ENCODE measurements around the gene CFAP20. TPM values are rescaled to one million over a fixed set of nuclear protein-coding genes. Genes with fewer than 3 reads are reported as not detected.
"Not testable (repeated sequence)": the region's sequence is repeated elsewhere in the genome, so short reads cannot be mapped to it uniquely, and the experiment has no call there.

CFAP20 gene
- polyA plus RNA-seq, 1 donor: 48.9 TPM

DNA sequence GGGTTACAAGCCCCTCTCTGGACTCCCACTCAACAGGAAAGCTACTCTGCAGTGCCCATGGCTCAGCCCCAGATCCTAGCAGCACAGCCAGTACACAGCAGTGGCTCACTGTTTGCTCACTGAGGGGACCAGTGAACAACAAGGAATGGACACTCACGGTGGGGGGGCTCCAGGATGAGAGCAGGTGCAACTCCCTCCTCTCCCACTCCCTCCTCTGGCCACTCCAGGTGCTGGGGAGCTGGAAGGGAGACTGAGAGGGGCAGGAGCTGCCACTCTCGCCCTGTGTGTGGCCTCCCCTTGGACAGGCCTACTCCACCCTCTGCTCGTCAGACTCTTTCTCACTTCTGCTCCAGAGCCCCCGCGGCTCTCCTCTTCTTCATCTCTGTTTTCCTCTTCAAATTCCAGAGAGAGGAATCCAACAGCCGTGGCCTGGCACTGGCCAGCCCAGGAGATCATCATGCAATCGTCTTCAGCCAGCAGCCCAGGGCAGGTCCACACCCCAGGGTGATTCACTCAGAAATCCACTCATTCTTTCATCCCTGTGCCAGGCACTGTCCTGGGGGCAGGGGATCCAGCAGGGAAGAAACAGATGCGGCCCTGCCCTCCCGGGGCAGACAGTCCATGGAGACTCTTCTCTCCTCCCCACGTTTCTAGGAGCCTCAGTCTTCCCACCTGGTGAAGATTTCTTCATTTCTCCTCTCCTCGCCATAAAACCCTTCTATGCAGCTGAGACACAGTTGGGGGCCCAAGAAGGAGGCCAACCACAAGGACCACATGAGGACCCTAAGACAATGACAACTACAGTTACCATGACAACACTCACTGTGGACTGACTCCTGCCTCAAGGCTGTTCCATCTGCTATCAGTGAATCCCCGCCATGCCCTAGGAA lies 30.7 kb downstream of the CFAP20 start:
- no peak for DNase-seq (ENCODE audit: low read depth)

- no peak for DNase-seq (ENCODE audit: low read depth)
Observed at GRCh38 chr16:58096249-58096648, 32.9 kb downstream of the CFAP20 start.

DNA sequence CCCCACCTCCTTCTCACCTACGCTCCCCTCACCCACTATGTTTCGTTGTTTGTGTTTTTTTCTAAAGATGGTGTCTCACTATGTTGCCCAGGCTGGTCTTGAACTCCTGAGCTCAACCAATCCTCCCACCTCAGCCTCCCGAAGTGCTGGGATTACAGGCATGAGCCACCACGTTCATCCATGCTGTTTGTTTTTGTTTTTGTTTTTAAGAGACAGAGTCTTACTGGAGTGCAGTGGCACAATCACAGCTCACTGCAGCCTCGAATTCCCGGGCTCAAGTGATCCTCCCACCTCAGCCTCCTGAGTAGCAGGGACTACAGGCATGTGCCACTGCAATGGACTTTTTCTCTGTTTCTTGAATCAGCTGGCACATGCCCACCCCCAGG lies 33.6 kb downstream of the CFAP20 start:
- not testable (repeated sequence) for DNase-seq (ENCODE audit: low read depth)

GRCh38 chr16:58094791-58095574 lies 34.2 kb downstream of the CFAP20 start:
- no peak for DNase-seq (ENCODE audit: low read depth)

DNA sequence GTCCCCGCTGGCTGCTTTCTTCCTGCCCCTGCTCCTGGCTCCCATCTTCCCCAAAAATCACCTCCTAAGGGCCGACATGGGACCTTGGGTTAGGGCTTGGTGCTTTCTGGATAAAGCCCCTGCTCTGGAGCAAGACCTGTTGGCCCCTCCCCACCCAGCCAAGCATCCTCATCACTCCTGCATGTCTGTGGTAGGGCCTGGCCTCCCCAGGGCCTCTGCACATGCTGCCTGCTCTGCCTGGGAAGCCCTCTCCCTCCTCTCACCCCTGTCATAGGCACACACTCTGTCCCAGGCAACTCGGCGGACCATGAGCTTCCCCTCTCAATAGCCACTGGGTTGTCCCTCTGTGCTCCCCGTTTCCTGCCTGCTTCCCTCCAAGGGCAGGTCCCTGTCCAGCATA lies 35.2 kb downstream of the CFAP20 start:
- no peak for DNase-seq (ENCODE audit: low read depth)

DNA sequence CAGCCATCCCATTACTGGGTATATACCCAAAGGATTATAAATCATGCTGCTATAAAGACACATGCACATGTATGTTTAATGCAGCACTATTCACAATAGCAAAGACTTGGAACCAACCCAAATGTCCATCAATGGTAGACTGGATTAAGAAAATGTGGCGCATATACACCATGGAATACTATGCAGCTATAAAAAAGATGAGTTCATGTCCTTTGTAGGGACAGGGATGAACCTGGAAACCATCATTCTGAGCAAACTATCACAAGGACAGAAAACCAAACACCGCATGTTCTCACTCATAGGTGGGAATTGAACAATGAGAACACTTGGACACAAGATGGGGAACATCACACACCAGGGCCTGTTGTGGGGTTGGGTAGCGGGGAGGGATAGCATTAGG lies 38.8 kb downstream of the CFAP20 start:
- DNase-seq (ENCODE audit: low read depth): not testable (repeated sequence)

- DNase-seq (ENCODE audit: low read depth): no peak
Observed at GRCh38 chr16:58088091-58088490, 41.1 kb downstream of the CFAP20 start.

DNA sequence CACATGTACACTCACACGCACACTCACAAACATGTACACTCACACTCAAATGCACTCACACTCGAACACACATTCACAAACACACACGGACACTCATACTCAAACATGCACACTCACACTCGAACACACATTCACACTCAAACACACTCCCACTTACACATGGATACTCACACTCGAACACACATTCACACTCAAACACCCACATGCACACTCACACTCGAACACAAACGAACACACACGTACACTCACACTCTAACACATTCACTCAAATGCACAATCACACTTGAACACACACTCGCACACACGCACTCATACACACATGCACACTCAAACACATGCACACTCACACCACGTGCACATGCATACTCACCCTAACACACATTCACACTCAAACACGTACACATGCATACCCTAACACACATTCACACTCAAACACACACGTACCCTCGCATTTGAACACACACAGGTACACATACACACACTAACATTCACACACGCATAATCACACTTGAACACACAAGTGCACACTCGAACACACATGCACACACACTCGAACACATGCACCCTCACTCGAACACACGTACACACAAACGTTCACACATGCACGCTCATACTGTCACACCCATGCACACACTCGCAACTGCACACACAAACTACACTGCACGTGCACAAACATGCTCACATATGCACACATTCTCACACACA lies 41.8 kb downstream of the CFAP20 start:
- DNase-seq (ENCODE audit: low read depth): no peak

DNA sequence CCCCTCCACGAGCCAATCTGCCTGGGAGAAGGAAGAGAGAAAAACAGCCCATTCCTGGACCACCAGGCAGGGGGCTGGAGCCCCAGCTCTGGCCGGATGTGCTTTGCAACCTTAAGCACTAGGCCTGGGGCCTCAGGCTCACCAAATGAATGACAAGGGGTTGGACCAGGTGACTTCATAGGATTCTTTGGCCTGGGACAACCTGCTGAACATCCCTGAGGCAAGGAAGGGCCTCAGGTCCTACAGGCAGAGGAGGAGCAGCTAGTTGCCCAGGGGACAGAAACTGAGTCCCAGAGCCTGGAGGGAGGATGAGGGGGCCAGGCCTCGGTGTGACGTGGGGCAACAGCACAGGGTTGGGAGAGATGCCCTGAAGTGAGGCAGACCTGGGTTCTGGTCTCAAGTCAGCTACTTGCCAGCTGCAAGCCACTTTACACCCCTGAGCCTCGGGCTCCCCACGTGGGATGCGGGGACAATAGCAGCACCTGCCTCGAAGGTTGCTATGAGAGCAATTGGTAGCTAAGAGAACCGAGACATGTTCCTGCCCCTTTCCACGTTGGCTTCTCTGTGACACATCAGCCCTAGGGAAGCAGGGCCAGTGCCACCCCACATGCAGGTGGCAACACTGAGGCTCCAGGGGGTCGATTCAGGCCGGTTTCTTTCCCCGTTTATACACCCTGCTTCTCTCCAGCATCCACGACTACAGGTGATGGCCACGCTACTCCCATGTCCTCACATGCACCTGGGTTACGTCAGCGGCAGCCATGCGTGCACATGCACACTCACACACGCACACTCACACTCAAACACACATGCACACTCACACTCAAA lies 42.6 kb downstream of the CFAP20 start:
- DNase-seq (ENCODE audit: low read depth): no peak

DNA sequence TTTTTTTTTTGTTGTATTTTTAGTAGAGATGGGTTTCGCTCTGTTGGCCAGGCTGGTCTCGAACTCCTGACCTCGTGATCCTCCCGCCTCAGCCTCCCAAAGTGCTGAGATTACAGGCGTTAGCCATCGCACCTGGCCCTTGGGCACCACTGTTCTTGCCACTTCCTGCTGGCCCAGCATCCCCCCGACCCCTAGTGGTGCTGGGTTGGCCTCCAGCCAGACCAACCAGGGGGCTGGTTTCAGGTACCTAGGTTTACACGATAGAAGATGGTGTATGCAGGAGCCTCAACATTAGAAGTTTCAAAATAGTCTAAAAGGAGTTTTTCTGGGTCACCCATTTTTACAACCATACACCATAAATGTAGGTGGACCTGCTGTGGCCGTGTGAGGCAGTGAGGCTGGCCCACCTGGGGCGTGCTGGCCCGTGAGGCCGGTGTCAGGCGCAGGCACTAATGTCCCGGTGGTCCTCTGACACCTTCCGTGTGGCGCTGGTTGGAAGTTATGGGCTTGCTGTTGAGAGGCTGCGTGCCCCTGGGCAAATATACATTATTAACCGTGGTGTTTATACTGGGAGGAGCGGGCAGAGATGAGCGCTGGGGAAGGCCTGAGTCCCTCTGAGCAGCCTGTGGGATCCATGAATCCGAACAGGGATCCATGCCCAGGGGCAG lies 43.5 kb downstream of the CFAP20 start:
- DNase-seq (ENCODE audit: low read depth): no peak

- DNase-seq (ENCODE audit: low read depth): no peak
Observed at GRCh38 chr16:58085171-58085570, 44.0 kb downstream of the CFAP20 start.

- DNase-seq (ENCODE audit: low read depth): no peak
Observed at GRCh38 chr16:58084635-58085034, 44.5 kb downstream of the CFAP20 start.

- no peak for DNase-seq (ENCODE audit: low read depth)
Observed at GRCh38 chr16:58082381-58082780, 46.8 kb downstream of the CFAP20 start.

DNA sequence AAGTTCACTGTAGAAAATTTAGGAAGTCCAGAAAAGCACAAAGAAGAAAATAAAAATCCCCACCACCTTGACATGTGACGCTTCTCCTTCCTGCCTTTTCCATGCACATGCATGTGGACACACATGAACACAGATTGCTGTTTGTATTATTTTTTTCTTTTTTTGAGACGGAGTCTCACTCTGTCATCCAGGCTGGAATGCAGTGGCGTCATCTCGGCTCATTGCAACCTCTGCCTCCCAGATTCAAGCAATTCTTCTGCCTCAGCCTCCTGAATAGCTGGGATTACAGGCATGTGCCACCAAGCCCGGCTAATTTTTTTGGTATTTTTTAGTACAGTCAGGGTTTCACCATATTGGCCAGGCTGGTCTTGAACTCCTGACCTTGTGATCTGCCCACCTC lies 48.5 kb downstream of the CFAP20 start:
- not testable (repeated sequence) for DNase-seq (ENCODE audit: low read depth)

DNA sequence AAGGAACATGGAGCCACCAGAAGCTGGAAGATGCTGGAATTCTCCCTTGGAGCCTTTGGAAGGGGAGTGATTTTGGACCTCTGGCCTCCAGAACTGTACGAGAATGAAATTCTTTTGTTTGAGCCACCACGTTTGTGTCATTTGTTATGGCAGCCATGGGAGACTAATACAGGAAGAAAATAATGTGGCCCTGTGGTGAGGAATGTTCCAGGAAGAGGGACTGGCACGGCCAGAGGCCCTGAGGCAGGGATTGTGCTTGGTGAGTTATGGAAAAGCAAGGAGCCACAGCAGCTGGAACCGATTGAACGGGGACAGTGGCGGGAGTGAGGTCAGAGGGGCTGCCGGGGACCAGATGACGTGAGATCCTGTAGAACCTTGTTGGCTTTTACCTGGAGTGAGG lies 51.4 kb downstream of the CFAP20 start:
- DNase-seq (ENCODE audit: low read depth): no peak

DNA sequence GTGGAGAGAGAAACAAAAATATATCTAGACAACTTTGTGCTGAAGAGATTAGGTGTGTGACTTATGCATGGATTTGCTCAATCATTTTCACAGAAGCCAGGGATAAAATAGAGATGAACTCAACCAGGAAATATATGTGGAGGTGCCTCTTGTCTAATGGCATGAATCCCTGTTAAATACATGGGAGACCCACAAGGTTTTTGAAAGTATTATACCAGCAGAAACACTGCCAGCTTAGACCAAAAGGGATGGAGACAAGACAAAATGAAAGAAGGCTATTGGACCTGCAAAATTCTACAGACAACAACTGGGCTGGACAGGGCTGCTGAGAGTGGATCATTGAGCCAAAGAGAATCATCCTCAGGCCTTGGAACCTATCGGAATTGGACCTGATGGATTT lies 52.7 kb downstream of the CFAP20 start:
- no peak for DNase-seq (ENCODE audit: low read depth)

- no peak for DNase-seq (ENCODE audit: low read depth)
Observed at GRCh38 chr16:58074657-58075056, 54.5 kb downstream of the CFAP20 start.

DNA sequence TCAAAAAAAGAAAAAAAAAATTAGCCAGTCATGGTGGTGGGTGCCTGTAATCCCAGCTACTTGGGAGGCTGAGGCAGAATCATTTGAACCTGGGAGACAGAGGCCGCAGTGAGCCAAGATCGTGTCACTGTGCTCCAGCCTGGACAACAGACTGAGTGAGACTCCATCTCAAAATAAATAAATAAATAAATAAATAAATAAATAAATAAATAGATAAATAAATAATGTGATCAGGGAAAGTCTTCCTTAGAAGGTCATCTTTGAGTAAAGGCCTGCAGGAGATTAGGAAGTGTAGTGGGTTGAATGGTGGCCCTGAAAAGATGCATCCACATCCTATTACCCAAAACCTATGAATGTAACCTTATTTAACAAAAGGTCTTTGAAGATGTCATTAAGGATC lies 56.1 kb downstream of the CFAP20 start:
- DNase-seq (ENCODE audit: low read depth): not testable (repeated sequence)

DNA sequence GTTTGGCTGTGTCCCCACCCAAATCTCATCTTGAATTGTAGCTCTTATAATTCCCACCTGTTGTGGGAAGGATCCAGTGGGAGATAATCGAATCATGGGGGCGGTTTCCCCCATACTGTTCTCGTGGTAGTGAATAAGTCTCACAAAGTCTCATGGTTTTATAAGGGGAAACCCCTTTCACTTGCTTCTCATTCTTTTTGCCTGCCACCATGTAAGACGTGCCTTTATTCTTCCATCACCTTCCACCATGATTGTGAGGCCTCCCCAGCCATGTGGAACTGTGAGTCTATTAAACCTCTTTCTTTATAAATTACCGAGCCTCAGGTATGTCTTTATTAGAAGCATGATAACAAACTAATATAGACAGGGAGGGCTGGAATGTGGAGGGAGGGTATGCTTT lies 57.0 kb downstream of the CFAP20 start:
- DNase-seq (ENCODE audit: low read depth): not testable (repeated sequence)

GRCh38 chr16:58070585-58070984 lies 58.6 kb downstream of the CFAP20 start:
- no peak for DNase-seq (ENCODE audit: low read depth)

Measured in forelimb muscle (tissue), 1 donor.